CD4-positive, alpha-beta T cell treated with Interleukin-17A for 1 hour (primary cell): ENCODE results near the gene FKBP9.
"Not testable (repeated sequence)": the region's sequence is repeated elsewhere in the genome, so short reads cannot be mapped to it uniquely, and the experiment has no call there.

Experiments
- DNase-seq: peaks from one replicate; pipeline ENCODE4 v3.0.0-alpha.2; 2020

FKBP9 gene

DNA sequence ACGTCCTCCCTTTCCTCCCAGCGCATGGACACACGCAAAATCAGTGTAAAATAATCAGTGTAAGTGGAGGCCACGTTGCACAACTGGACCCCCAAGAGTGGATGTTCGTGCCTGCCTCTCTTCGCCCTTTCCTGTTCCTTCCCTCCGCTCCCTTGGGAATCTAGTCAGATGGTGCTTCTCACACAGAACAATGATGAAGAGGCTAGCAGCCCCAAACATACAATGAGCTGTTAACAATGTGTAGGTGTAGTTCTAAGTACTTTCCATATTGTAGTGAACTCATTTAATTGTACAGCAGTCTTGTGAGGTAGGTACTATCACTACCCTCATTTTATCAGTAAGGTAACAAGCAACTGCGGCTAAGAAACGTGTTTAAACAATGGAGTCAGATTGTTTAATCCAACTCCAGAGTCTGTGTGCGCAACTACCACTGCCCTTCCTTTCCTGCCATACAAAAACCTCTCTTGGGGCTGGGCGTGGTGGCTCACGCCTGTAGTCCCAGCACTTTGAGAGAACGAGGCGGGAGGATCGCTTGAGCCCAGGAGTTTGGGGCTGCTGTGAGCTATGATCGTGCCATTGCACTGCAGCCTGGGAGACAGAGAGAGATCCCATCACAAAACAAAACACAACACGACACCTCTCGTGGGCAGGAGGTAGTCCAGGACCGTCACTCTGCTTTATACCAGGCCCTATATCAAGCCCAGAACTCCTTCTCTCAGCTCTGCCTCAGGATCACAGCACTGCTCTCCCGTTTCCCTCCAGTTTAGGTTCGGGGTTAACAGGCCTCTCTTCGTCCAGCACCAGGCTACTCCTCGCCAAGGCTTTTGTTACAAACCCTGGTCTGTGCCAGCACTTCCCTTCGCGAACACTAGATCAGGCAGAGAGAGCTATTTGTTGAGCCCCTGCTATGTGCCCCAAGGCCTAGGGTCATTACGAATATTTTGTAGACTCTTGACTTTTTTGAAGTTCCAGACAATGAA is 1.1 kb downstream of the FKBP9 start:
- no peak for DNase-seq

DNA sequence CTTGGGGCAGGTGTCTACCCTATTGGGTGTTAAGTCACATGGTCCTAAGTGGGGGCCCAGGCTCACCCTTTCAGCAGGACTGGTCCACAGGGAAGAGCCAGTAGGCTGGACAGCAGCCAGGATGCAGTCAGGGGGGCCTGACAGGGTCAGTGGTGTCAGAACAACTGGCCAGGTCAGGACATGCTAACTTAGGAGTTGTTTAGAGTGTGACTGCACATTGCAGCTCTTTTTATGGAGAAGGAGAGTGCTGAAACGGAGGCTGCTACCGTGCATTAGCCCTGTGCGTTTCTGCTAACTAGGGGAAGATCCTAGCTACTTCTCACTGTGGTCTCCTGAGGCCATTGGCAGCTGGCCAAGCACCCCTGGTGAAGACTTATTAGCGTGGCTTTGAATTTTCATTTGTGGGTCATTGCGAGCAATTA is 6.7 kb downstream of the FKBP9 start:
- DNase-seq = not testable (repeated sequence)

DNA sequence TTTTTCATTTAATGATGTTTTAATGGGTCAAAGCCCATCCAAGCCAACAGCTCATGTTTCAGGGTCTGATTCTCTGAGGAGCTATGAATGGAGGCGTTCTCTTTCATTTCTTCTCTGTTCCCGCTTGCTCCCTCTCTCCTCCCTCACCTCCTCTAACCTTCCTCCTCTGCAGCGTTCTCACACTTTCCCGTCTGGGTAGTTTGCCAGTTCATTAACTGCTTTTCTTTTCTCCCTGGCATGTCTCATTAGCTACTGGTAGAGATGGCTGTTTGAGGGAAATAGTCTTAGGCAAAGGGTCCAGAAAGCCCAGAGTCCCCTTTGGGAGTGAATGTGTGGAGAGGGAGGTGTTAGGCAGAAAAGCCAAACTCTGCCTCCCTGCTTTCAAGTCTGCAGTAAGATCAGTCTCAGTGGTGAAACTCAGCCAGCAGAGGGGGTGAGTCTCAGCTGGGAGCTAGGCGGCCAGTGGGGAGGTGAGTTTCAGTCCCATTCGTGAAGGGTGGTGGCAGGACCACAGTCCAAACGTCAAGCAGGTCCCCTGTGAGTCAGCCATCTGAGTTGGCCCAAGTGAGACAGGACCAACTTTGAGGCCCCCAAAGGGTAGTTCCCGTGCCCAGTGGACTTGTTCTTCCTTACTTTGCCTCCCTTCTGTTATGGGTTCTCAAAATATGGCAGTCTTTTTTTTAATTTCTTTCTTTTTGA is 7.4 kb downstream of the FKBP9 start:
- peak; percentile 7 for DNase-seq

GRCh38 chr7:32966489-32967267 is 9.4 kb downstream of the FKBP9 start:
- DNase-seq = not testable (repeated sequence)

GRCh38 chr7:32967268-32967582 is 10.0 kb downstream of the FKBP9 start:
- DNase-seq = not testable (repeated sequence)

- not testable (repeated sequence) for DNase-seq
Observed at GRCh38 chr7:32971967-32972366, 14.7 kb downstream of the FKBP9 start.

DNA sequence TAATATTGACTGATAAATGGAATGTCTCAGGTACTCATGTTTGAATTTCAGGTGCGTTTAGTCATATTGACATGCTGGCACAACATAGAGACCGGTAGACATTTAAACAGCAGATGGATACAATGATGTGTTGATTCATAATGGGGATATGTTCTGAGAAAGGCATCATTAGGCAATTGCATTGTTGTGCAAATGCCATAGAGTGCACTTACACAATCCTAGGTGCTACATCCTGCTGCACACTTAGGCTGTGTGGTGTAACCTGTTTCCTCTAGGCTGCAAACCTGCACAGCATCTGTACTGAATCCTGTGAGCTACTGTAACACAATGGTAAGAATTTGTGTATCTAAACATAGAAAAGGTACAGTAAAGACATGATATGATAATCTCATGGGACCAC is 19.9 kb downstream of the FKBP9 start:
- DNase-seq = not testable (repeated sequence)

GRCh38 chr7:32979246-32979645 is 22.0 kb downstream of the FKBP9 start:
- not testable (repeated sequence) for DNase-seq

- not testable (repeated sequence) for DNase-seq
Observed at GRCh38 chr7:32979902-32980301, 22.7 kb downstream of the FKBP9 start.

GRCh38 chr7:32988148-32988547 is 30.9 kb downstream of the FKBP9 start:
- not testable (repeated sequence) for DNase-seq

GRCh38 chr7:32991068-32991585 is 33.9 kb downstream of the FKBP9 start:
- not testable (repeated sequence) for DNase-seq

- DNase-seq = not testable (repeated sequence)
Observed at GRCh38 chr7:32991975-32992700, 34.9 kb downstream of the FKBP9 start.

DNA sequence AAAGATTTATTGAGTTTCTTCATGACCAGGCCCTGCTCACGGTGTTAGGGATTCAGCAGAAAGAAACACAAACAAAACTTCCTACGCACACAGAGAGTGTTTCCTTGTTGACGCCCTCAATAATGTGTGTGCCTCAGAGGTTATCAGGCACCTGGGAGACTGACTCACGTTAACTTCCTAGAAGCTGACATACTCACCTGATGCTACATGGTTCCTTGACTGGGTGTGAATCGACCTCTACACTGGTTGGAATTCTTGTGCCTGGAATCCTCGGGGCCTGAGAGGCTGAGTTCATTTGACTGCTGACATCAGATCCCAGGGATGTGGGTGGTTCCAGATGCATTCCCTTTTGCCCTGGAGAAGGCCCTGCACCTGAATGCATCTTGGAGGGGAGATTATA is 35.5 kb downstream of the FKBP9 start:
- not testable (repeated sequence) for DNase-seq

- DNase-seq = not testable (repeated sequence)
Observed at GRCh38 chr7:32997956-32998355, 40.7 kb downstream of the FKBP9 start.

GRCh38 chr7:32998361-32999171 is 41.3 kb downstream of the FKBP9 start:
- not testable (repeated sequence) for DNase-seq

GRCh38 chr7:32999380-32999779 is 42.1 kb downstream of the FKBP9 start:
- not testable (repeated sequence) for DNase-seq

DNA sequence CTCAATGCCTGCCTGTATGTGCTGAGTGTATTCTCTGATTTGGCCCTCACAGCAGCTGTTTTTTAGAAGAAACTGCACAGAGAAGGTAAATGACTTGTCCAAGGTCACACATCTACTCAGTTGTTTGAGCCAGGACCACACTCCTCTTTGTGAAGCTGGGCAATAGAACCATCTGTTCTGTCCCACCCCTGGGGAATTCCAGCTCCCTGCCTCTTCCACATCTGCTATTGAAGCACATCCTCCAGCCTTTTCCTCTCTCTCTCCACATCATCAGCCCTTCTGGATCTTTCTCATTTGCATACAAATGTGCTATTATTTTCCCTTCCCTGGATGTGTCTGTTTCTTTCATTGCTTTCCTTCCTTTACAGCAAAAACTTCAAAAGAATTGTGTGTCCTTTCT is 45.9 kb downstream of the FKBP9 start:
- not testable (repeated sequence) for DNase-seq

DNA sequence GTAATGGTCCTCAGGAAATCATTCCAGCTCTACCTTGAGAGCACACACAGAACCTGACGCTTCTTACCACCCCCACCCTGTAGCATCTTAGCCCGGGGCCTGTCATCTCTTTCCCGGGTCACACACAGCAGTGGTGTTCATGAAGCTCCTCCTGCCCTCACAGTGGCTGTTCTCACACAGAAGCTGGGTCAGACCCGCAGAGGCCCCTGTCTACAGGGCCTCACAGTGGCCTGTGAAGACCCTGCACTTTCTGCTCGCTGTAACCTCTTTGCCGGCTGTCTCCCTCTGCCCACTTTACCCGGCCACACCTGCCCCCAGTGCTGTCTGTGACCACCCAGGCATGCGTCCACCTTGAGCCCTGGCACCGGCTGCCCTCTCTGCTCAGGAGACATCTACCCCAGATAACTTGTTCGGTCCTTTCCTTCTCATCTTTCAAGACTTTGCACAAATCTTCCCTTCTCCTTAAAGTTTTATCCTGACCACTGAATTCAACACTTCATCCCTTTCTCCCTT is 46.9 kb downstream of the FKBP9 start:
- DNase-seq = not testable (repeated sequence)

DNA sequence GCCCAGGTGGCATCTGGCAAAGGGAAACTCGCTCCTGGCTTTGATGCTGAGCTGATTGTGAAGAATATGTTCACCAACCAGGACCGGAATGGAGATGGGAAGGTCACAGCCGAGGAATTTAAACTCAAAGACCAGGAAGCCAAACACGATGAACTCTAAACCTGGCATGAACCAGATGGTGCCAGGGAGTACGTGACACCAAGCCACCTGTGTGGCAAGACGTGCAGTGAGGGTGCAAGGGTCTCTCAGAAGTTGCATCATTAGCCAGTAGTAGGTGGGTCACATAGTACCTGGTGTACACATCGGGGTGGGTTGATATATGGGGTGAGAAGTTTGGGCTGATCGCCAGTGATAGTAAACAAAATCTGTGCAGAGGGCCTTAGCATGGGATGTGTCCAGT is 48.0 kb downstream of the FKBP9 start:
- not testable (repeated sequence) for DNase-seq

GRCh38 chr7:33005690-33006089 is 48.5 kb downstream of the FKBP9 start:
- DNase-seq = not testable (repeated sequence)

GRCh38 chr7:33009734-33010133 is 52.5 kb downstream of the FKBP9 start:
- DNase-seq = no peak
